DMS 273 treated with DMSO at 0.1 percent for 48 hours (cell line): Measurements from ENCODE around the gene CAMK2N2.
A peak's percentile ranks its signal among the peaks of the same experiment; 100 is the strongest.

Source experiments
- DNase-seq: peaks from one replicate; lab custom pipeline; 2025; lab: John Stamatoyannopoulos, UW

CAMK2N2 gene

GRCh38 chr3:184261270-184261853, at the start of gene CAMK2N2:
Gene CAMK2N2 (minus strand): TSS chr3:184261553. CDS start chr3:184261285, 268 bp downstream.
- DNase-seq: peak; percentile 92

GRCh38 chr3:184308744-184309143, 47.4 kb upstream of the CAMK2N2 start:
- no peak for DNase-seq

- DNase-seq: no peak
These were observed 46.6 kb upstream of the CAMK2N2 start for GRCh38 chr3:184307915-184308314.

GRCh38 chr3:184306341-184306972, 45.1 kb upstream of the CAMK2N2 start:
- DNase-seq: no peak

GRCh38 chr3:184305577-184305976, 44.2 kb upstream of the CAMK2N2 start:
- DNase-seq: no peak

GRCh38 chr3:184300378-184300720, 39.0 kb upstream of the CAMK2N2 start:
- no peak for DNase-seq

GRCh38 chr3:184299488-184300377, 38.4 kb upstream of the CAMK2N2 start:
- DNase-seq: no peak

GRCh38 chr3:184298759-184299487, 37.6 kb upstream of the CAMK2N2 start, which contains the start of gene PSMD2:
Gene PSMD2 (plus strand): TSS chr3:184299241. CDS start chr3:184299267, 26 bp downstream.
- peak; percentile 96 for DNase-seq

GRCh38 chr3:184296616-184297015, 35.3 kb upstream of the CAMK2N2 start:
- DNase-seq: no peak

GRCh38 chr3:184295771-184296170, 34.4 kb upstream of the CAMK2N2 start:
- no peak for DNase-seq

GRCh38 chr3:184291738-184292445, 30.5 kb upstream of the CAMK2N2 start:
- DNase-seq: no peak

GRCh38 chr3:184291044-184291737, 29.8 kb upstream of the CAMK2N2 start:
- no peak for DNase-seq

- DNase-seq: no peak
These were observed 29.0 kb upstream of the CAMK2N2 start for GRCh38 chr3:184290331-184290730.

GRCh38 chr3:184289426-184289938, 28.1 kb upstream of the CAMK2N2 start:
- peak; percentile 78 for DNase-seq

GRCh38 chr3:184284696-184285095, 23.3 kb upstream of the CAMK2N2 start:
- peak; percentile 85 for DNase-seq

- DNase-seq: no peak
These were observed 22.3 kb upstream of the CAMK2N2 start for GRCh38 chr3:184283681-184284080.

GRCh38 chr3:184282941-184283340, 21.6 kb upstream of the CAMK2N2 start:
- no peak for DNase-seq

- DNase-seq: no peak
These were observed 16.0 kb upstream of the CAMK2N2 start for GRCh38 chr3:184277366-184277765.

- no peak for DNase-seq
These were observed 14.9 kb upstream of the CAMK2N2 start, which contains the start of gene ECE2 for GRCh38 chr3:184275961-184276910. Gene ECE2 (plus strand): TSS chr3:184276022. CDS start chr3:184276154, 132 bp downstream.

GRCh38 chr3:184275381-184275701, 14.0 kb upstream of the CAMK2N2 start:
- DNase-seq: no peak
